GM12873 (cell line): Measurements from ENCODE around the gene TEX19.

Experiments
- TF ChIP-seq, protein P1 (sequence below): IDR thresholded peaks from 2 replicates; pipeline ENCODE4 v1.5.1; 2012; ENCODE audit warnings: low read depth, mild to moderate bottlenecking, moderate library complexity, low read length, control low read depth; ENCODE audit not compliant: insufficient read depth; ENCODE audit errors: missing control alignments

The TEX19 gene

DNA sequence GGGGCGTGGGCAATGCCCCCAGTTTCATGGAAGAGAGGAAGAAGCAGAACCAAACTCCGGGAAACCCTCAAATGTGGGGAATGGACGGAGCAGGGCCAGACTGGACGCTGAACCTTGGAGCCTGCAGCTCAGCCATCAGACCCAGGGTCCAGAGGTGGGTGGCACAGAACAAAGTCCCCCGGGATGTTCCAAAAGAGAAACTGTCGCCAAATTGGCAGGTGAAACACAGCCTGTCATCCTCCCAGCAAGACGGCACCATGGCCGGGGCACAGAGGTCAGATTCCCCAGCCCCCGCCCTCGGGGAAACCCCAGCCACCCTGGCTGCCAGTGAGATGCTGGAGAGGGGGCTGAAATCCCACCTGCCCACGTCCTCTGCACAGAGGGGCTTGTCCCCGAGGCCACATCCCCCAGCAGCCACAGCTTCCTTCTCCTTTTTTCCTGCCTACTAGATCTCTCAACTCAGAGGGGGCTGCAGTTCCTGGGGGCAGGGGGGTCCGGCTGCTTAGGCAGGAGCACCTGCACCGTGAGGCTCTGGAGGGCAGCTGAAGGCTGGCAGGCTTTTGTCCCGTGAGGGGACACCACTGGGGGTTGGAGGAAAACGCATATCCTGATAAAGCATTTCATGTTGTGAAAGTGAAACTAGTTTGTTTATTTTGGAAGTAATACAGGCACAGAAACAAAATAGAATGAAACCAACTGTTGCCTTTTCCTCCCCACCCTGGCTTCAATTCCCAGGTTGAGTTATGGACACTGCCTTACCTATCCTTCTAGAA is 24.2 kb upstream of the TEX19 start:
- TF ChIP-seq, protein P1, sequence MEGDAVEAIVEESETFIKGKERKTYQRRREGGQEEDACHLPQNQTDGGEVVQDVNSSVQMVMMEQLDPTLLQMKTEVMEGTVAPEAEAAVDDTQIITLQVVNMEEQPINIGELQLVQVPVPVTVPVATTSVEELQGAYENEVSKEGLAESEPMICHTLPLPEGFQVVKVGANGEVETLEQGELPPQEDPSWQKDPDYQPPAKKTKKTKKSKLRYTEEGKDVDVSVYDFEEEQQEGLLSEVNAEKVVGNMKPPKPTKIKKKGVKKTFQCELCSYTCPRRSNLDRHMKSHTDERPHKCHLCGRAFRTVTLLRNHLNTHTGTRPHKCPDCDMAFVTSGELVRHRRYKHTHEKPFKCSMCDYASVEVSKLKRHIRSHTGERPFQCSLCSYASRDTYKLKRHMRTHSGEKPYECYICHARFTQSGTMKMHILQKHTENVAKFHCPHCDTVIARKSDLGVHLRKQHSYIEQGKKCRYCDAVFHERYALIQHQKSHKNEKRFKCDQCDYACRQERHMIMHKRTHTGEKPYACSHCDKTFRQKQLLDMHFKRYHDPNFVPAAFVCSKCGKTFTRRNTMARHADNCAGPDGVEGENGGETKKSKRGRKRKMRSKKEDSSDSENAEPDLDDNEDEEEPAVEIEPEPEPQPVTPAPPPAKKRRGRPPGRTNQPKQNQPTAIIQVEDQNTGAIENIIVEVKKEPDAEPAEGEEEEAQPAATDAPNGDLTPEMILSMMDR: no peak

DNA sequence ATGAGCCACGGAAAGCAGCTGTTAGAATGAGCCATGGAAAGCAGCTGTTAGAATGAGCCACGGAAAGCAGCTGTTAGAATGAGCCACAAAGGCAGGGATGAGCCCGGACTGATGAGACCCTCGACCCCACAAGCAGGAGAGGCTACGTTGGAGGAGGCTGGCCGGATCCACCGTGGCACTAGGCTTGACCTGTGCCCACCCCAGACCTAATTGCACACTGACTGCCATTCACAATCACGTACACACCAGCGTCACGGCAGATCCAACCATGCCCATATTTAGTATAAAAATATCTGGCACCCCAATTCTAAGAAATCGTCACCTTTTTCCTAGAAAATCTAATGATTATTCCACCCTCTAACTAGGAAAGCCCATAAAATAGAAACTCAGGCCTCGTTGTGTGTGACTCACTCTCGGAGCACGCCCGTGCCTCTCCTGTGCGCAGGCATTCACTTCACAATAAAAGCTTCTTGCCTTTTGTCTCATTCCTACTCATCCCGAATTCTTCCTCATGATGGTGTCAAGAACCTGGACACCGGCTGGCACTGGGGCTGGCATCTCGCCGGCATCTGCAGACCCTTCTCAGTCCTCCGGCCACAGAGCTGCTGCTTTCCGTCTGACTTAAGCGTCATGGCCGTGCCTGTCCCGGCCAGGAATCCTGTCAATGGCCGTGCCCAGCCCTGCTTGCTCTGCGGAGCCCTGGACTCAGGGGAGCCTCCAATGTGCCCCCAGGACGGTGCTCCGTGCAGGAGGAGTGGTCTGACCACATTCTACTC is 20.0 kb upstream of the TEX19 start:
- TF ChIP-seq, protein P1: no peak

DNA sequence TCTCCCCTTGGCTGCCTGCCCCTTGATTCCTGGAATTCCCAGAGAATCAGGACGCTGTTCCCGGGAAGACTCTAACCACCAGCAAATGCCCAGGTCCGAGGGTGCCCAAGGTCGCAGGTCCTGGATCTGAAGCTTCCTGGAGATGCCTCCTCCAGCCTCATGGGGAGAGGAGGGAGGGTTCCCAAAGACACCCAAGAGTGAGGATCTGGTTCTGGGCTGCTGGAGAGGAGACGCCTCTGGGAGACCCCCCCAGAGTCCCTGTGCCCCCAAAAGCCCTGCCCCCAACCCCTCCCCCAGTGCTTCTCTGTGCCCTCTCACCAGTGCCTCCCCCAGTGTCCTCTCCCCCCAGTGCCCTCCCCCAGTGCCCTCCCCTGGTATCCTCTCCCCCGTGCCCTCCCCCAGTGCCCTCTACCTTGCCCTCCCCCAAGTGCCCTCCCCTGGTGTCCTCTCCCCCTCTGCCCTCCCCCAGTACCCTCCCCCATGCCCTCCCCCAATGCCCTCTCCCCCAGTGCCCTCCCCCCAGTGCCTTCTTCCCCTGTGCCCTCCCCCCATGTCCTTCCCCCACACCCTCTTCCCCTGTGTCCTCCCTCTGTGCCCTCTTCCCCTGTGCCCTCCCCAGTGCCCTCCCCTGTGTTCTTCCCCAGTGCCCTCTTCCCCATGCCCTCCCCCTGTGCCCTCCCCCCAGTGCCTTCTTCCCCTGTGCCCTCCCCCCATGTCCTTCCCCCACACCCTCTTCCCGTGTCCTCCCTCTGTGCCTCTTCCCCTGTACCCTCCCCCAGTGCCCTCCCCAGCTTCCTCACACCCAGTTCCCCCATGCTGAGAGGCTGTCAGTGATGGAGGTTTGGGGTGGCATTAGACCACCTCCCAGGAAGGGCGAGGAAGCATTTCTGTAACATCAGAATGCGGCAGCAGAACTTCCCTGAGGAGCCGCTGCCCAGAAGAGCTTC is 19.1 kb upstream of the TEX19 start:
- TF ChIP-seq, protein P1: no peak

DNA sequence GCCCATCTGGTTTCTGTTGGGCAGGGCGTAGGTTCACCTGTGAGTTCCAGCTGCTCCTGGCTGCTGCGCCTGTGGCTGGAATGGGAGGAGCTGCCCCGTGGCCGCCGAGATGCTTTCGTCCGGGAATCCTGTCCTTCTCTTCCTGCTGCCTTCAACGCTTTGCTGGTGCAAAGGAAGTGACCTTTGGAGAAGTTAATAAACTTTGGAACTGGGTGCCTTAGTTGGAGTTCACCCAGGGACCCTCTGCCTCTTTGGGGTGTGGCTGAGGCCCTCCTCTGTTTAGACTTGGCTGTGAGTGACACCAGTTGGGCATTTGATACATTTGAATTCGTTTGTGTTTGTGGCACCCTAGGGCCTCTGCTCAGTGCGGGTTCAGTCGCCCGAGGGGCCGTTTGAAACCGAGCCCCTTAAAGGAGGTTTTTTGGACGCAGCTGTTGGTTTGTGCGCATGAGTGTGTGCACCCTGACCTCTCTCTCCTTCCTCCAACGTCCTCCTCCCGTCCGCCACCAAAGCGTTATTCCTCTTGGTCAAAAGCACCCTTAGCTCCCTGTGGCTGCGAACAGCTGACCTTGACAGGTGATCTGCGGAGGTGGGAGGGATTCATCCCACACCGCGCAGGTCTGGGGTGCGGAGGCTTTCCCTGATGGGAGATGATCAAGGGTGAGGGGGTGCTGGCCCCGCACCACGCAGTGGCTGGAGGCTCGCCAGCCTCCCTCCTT is 16.5 kb upstream of the TEX19 start:
- TF ChIP-seq, protein P1: no peak

DNA sequence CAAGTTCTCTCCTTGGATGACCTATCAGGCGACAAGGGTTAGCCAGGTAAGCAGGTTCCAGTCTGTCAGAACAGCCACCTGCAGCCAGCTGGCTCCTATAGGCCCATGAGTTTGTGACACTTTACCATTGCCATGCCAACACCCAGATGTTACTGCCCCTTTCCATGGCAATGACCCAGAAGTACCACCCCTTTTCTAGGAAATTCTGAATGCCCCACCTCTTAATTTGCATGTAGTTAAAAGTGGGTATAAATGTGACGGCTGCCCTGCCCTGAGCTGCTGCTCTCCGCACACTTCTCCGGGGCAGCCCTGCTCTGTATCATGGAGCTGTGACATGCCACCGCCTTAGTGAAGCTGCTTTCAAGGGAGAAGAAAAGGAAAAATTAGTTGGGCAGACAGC is 15.5 kb upstream of the TEX19 start:
- TF ChIP-seq, protein P1: no peak

DNA sequence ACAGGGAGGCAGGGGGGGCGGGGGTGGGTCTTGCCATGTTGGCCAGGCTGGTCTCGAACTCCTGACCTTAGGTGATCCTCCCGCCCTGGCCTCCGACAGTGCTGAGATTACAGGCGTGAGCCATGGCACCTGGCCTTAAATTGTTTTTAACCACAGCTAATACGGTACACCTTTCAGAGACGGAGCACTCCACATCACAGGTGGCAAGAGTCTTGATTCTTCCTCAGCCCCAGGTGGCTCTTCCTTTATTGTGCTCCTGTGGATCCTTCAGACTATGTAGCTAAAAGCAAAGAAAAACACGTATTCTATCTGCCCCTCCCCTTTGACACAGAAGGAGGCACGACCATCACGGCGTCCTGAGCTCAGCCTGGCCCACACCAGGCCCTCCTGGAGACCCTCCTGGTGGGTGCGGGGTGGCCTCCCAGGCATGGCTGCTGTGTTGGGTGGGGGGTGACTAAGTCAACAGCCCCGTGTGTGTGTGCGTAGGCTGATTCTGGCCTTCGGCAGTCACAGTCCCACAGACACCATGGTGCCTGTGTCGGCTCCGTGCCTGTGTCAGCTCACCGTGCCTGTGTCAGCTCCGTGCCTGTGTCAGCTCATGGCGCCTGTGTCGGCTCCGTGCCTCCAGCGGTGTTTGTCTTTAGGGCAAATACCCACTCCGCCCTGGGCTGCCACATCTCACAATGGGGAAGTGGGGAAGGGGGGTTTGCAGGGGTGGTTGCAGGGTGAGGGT is 14.7 kb upstream of the TEX19 start:
- TF ChIP-seq, protein P1: no peak
